CD14-positive monocyte (primary cell): ENCODE measurements around the gene PRDM13. TPM values are rescaled to one million over a fixed set of nuclear protein-coding genes. Genes with fewer than 3 reads are reported as not detected.

Experiments used
- DNase-seq, 3 donors: peaks; one replicate each; pipeline ENCODE4 v3.0.0-alpha.2; 2011 to 2022
- H2AFZ ChIP-seq: 2 replicates; pipeline ENCODE4 v1.6.0; 2012; ENCODE audit warnings: mild to moderate bottlenecking, low read depth, low read length, inconsistent platforms; ENCODE audit not compliant: insufficient read depth, poor library complexity, severe bottlenecking
- H3K27ac ChIP-seq, 2 donors: 1 replicate in 1 of 2; 2 replicates in 1 of 2; pipeline ENCODE4 v1.5.1; 2012 to 2013; ENCODE audit warnings: low read length in 2 of 2, control low read depth in 1 of 2, inconsistent platforms in 1 of 2, low read depth in 1 of 2, mild to moderate bottlenecking in 1 of 2
- H3K27me3 ChIP-seq, 2 donors: one replicate each; pipeline versions ENCODE4 v1.6.0 to v1.6.1; 2011 to 2013; ENCODE audit warnings: low read length in 2 of 2; ENCODE audit not compliant: control insufficient read depth in 2 of 2, insufficient read depth in 2 of 2
- H3K36me3 ChIP-seq, 2 donors: replicated peaks in 1 of 2; 1 replicate in 1 of 2; 2 replicates in 1 of 2; pipeline versions ENCODE4 v1.5.1 to v1.6.1; 2012 to 2013; ENCODE audit warnings: low read length in 2 of 2, control low read depth in 1 of 2, inconsistent platforms in 1 of 2, mild to moderate bottlenecking in 1 of 2; ENCODE audit not compliant: insufficient read depth in 2 of 2, control insufficient read depth in 1 of 2
- H3K4me1 ChIP-seq, 2 donors: 1 replicate in 1 of 2; 2 replicates in 1 of 2; pipeline versions ENCODE4 v1.5.1 to v1.6.1; 2012 to 2013; ENCODE audit warnings: low read length in 2 of 2, control low read depth in 1 of 2, inconsistent platforms in 1 of 2, mild to moderate bottlenecking in 1 of 2, moderate library complexity in 1 of 2; ENCODE audit not compliant: insufficient read depth in 2 of 2, control insufficient read depth in 1 of 2
- H3K4me2 ChIP-seq: replicated peaks from 2 replicates; pipeline ENCODE3; 2012; ENCODE audit warnings: low read length, moderate library complexity, mild to moderate bottlenecking; ENCODE audit not compliant: poor library complexity, severe bottlenecking; ENCODE audit errors: extremely low read depth
- H3K4me3 ChIP-seq, 3 experiments: fragments of 200-600 bp in 1 of 3; sonication (generic) in 1 of 3; replicated peaks in 1 of 3; 1 replicate in 2 of 3; 2 replicates in 1 of 3; pipeline ENCODE4 v1.5.1; 2011 to 2013; ENCODE audit warnings: low read length in 3 of 3, mild to moderate bottlenecking in 3 of 3, control low read depth in 2 of 3, low read depth in 2 of 3, inconsistent platforms in 1 of 3, moderate library complexity in 1 of 3
- H3K79me2 ChIP-seq: 2 replicates; pipeline ENCODE4 v1.6.0; 2012; ENCODE audit warnings: mild to moderate bottlenecking, control low read depth, inconsistent platforms, low read length, moderate library complexity; ENCODE audit not compliant: insufficient read depth
- H3K9ac ChIP-seq: 2 replicates; pipeline ENCODE4 v1.6.0; 2017; ENCODE audit warnings: low read length, mild to moderate bottlenecking; ENCODE audit not compliant: insufficient read depth, poor library complexity, severe bottlenecking
- H3K9me3 ChIP-seq, 2 donors: replicated peaks in 1 of 2; 1 replicate in 1 of 2; 2 replicates in 1 of 2; pipeline versions ENCODE4 v1.5.1 to v1.6.1; 2012 to 2013; ENCODE audit warnings: low read length in 2 of 2, control low read depth in 1 of 2; ENCODE audit not compliant: control insufficient read depth in 1 of 2, insufficient read depth in 1 of 2
- H4K20me1 ChIP-seq: 2 replicates; pipeline ENCODE4 v1.6.0; 2012; ENCODE audit warnings: mild to moderate bottlenecking, low read length, control low read depth, moderate library complexity; ENCODE audit not compliant: insufficient read depth
- H3K27ac Mint-ChIP-seq, 7 donors: one replicate each; pipeline ENCODE4 v1.8.0; 2020; ENCODE audit warnings: mild to moderate bottlenecking in 7 of 7, mixed read lengths in 7 of 7, moderate library complexity in 6 of 7, inconsistent platforms in 2 of 7
- H3K27me3 Mint-ChIP-seq, 3 donors: one replicate each; pipeline ENCODE4 v1.8.0; 2021 to 2022; ENCODE audit warnings: low read depth in 3 of 3, mild to moderate bottlenecking in 3 of 3, mixed read lengths in 3 of 3, moderate library complexity in 3 of 3, inconsistent platforms in 1 of 3
- H3K36me3 Mint-ChIP-seq, 2 donors: one replicate each; pipeline ENCODE4 v1.8.0; 2020; ENCODE audit warnings: mixed read lengths in 2 of 2, inconsistent platforms in 1 of 2, mild to moderate bottlenecking in 1 of 2
- H3K4me1 Mint-ChIP-seq: one replicate; pipeline ENCODE4 v1.8.0; 2020; ENCODE audit warnings: mild to moderate bottlenecking, mixed read lengths
- H3K4me3 Mint-ChIP-seq, 2 donors: one replicate each; pipeline ENCODE4 v1.8.0; 2020; ENCODE audit warnings: mild to moderate bottlenecking in 2 of 2, mixed read lengths in 2 of 2, moderate library complexity in 1 of 2
- H3K9me3 Mint-ChIP-seq, 7 donors: one replicate each; pipeline ENCODE4 v1.8.0; 2020 to 2022; ENCODE audit warnings: mixed read lengths in 7 of 7, mild to moderate bottlenecking in 6 of 7, moderate library complexity in 6 of 7, inconsistent platforms in 2 of 7
- WGBS: methylation state at CpG from one replicate; pipeline ENCODE4 v1.1.5; 2013; ENCODE audit warnings: missing lambda C conversion rate; ENCODE audit not compliant: insufficient coverage; 5-methylcytosine and 5-hydroxymethylcytosine counted together
- intact Hi-C, 2 donors: fragments of 100-400 bp; cut with micrococcal nuclease; formaldehyde crosslinking; loops; one replicate each; pipeline versions ENCODE4 v1.15.0 to v1.15.1; 2023
- polyA plus RNA-seq, 3 donors: library from polyadenylated mRNA; depleted of rRNA in 1 of 3; unstranded in 2 of 3; stranded (reverse) in 1 of 3; fragments of 300-500 nt in 2 of 3; fragments of >200 nt in 1 of 3; fragmentation: Illumina TruSeq in 2 of 3; gene quantifications; 1 replicate in 2 of 3; 2 replicates in 1 of 3; pipeline ENCODE4 v1.2.3, GENCODE V29; 2012 to 2021
- TF ChIP-seq, protein P1 (sequence below): fragments of 200-600 bp; IDR thresholded peaks from one replicate; pipeline ENCODE4 v1.8.0; 2022; ENCODE audit warnings: antibody characterized with exemption, mild to moderate bottlenecking

Gene PRDM13
- polyA plus RNA-seq, 3 donors: not detected

DNA sequence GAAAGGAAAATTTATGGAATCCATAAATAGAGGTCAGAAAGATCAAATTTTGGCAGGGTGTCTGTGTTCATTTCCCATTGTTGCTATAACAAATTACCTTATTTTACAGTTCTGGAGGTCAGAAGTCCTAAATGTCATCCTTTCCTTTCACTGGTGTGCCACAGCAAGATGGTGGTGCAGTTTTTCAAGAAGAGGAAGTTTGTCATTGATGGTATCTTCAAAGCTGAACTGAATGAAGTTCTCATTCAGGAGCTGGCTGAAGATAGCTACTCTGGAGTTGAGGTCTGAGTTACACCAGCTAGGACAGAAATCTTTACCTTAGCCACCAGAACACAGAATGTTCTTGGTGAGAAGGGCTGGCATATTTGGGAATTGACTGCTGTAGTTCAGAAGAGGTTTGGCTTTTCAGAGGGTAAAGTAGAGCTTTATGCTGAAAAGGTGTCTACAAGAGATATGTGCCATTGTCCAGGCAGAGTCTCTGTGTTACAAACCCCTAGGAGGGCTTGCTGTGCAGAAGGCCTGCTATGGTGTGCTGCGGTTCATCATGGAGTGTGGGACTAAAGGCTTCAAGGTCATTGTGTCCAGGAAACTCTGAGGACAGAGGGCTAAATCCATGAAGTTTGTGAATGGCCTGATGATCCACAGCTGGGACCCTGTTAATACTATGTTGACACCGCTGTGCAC, 30.9 kb upstream of the PRDM13 start:
- no peaks in the 10 kb centered on the region for H3K27me3 ChIP-seq

DNA sequence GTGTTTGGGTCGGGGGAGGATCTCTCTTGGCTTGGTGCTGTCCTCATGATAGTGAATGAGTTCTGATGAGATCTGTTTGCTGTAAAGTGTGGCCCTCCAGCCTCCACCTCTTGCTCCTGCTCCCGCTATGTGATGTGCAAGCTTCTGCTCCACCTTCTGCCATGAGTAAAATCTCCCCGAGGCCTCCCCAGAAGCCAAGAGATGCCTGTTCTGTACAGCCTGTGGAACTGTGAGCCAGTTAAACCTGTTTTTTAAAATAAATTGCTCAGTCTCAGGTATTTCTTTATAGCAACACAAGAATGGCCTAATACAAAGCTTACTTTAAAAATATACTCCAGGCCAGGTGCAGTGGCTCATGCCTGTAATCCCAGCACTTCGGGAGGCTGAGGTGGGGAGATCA, 26.9 kb upstream of the PRDM13 start:
- H3K4me3 ChIP-seq: no peak overlapping the region
- no peak overlapping the region for H2AFZ ChIP-seq
- intact Hi-C loops: no loop called here
- peaks cover 0 to 6% (median 0%) of the 10 kb centered on the region in 7 donors for H3K9me3 Mint-ChIP-seq
- DNase-seq: no peak
- TF ChIP-seq, protein P1, sequence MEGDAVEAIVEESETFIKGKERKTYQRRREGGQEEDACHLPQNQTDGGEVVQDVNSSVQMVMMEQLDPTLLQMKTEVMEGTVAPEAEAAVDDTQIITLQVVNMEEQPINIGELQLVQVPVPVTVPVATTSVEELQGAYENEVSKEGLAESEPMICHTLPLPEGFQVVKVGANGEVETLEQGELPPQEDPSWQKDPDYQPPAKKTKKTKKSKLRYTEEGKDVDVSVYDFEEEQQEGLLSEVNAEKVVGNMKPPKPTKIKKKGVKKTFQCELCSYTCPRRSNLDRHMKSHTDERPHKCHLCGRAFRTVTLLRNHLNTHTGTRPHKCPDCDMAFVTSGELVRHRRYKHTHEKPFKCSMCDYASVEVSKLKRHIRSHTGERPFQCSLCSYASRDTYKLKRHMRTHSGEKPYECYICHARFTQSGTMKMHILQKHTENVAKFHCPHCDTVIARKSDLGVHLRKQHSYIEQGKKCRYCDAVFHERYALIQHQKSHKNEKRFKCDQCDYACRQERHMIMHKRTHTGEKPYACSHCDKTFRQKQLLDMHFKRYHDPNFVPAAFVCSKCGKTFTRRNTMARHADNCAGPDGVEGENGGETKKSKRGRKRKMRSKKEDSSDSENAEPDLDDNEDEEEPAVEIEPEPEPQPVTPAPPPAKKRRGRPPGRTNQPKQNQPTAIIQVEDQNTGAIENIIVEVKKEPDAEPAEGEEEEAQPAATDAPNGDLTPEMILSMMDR: no peak
- no peak overlapping the region for H3K4me2 ChIP-seq
- no peaks in the 10 kb centered on the region for H3K4me1 ChIP-seq
- peaks cover 5 to 10% of the 10 kb centered on the region in 2 donors for H3K27me3 ChIP-seq
- H3K9me3 ChIP-seq: no peaks in the 10 kb centered on the region
- H3K36me3 Mint-ChIP-seq: no peaks in the 10 kb centered on the region
- H3K27me3 Mint-ChIP-seq: peaks cover 20 to 43% (median 22%) of the 10 kb centered on the region in 3 donors
- no peaks in the 10 kb centered on the region for H4K20me1 ChIP-seq
- peaks cover 7% of the 10 kb centered on the region for H3K4me1 Mint-ChIP-seq
- H3K36me3 ChIP-seq: no peaks in the 10 kb centered on the region
- no peaks in the 10 kb centered on the region for H3K79me2 ChIP-seq
- peak overlapping the region in 1 of 7 donors; percentile 52 for H3K27ac Mint-ChIP-seq
- no peak overlapping the region for H3K27ac ChIP-seq
- no peak overlapping the region for H3K9ac ChIP-seq
- WGBS: 93% methylated on average over 2 of the region's 4 CpGs
- H3K4me3 Mint-ChIP-seq: no peak overlapping the region

More for the DNA sequence above, 30.9 kb upstream of the PRDM13 start:
- no peak overlapping the region for H3K9ac ChIP-seq
- no peak overlapping the region for H3K4me3 ChIP-seq
- 100% methylated on average over 2 of the region's 2 CpGs for WGBS
- H3K4me3 Mint-ChIP-seq: no peak overlapping the region
- H3K4me2 ChIP-seq: no peak overlapping the region
- H3K4me1 ChIP-seq: no peaks in the 10 kb centered on the region
- no peak for DNase-seq
- no peak overlapping the region for H3K27ac ChIP-seq
- TF ChIP-seq, protein P1: no peak
- H3K9me3 Mint-ChIP-seq: peaks cover 0 to 6% (median 0%) of the 10 kb centered on the region in 7 donors
- no peak overlapping the region for H3K27ac Mint-ChIP-seq
- peaks cover 2 to 18% (median 3%) of the 10 kb centered on the region in 3 donors for H3K27me3 Mint-ChIP-seq
- intact Hi-C loops: no loop called here
- H3K9me3 ChIP-seq: no peaks in the 10 kb centered on the region
- no peaks in the 10 kb centered on the region for H3K36me3 ChIP-seq
- H3K4me1 Mint-ChIP-seq: peaks cover 7% of the 10 kb centered on the region
- no peaks in the 10 kb centered on the region for H4K20me1 ChIP-seq
- H3K79me2 ChIP-seq: no peaks in the 10 kb centered on the region
- no peak overlapping the region for H2AFZ ChIP-seq
- H3K36me3 Mint-ChIP-seq: no peaks in the 10 kb centered on the region
